NCI-H1092 (cell line): ENCODE measurements around the gene VDAC2.
"Not testable (repeated sequence)": the region's sequence is repeated elsewhere in the genome, so short reads cannot be mapped to it uniquely, and the experiment has no call there.

ENCODE experiments used
- DNase-seq: peaks from one replicate; lab custom pipeline; 2025; lab: John Stamatoyannopoulos, UW

VDAC2 gene

GRCh38 chr10:75199949-75200348 is 10.6 kb upstream of the VDAC2 start:
- DNase-seq: not testable (repeated sequence)

- no peak for DNase-seq
Observed at GRCh38 chr10:75201793-75202307, 8.7 kb upstream of the VDAC2 start.

GRCh38 chr10:75202321-75203045 is 8.1 kb upstream of the VDAC2 start:
- no peak for DNase-seq

GRCh38 chr10:75203046-75203620 is 7.5 kb upstream of the VDAC2 start:
- not testable (repeated sequence) for DNase-seq

- no peak for DNase-seq
Observed at GRCh38 chr10:75203724-75204123, 6.9 kb upstream of the VDAC2 start.

GRCh38 chr10:75205908-75206307 is 4.7 kb upstream of the VDAC2 start:
- DNase-seq: no peak

GRCh38 chr10:75206638-75207037 is 4.0 kb upstream of the VDAC2 start:
- not testable (repeated sequence) for DNase-seq

- no peak for DNase-seq
Observed at GRCh38 chr10:75207079-75207856, 3.3 kb upstream of the VDAC2 start.

- no peak for DNase-seq
Observed at GRCh38 chr10:75207857-75208144, 2.8 kb upstream of the VDAC2 start.

GRCh38 chr10:75208181-75208580 is 2.4 kb upstream of the VDAC2 start:
- DNase-seq: no peak

- no peak for DNase-seq
Observed at GRCh38 chr10:75209086-75209920, 1.3 kb upstream of the VDAC2 start.

- DNase-seq: peak; percentile 42
Observed at GRCh38 chr10:75209921-75210281, 695 bp upstream of the VDAC2 start.

- DNase-seq: no peak
Observed at GRCh38 chr10:75211007-75211691, 553 bp downstream of the VDAC2 start.

GRCh38 chr10:75212343-75212742 is 1.7 kb downstream of the VDAC2 start:
- DNase-seq: no peak

- DNase-seq: no peak
Observed at GRCh38 chr10:75220274-75220673, 9.7 kb downstream of the VDAC2 start.

GRCh38 chr10:75221492-75221891 is 10.9 kb downstream of the VDAC2 start:
- DNase-seq: not testable (repeated sequence)

GRCh38 chr10:75223507-75223906 is 12.9 kb downstream of the VDAC2 start:
- DNase-seq: no peak

- DNase-seq: no peak
Observed at GRCh38 chr10:75226095-75226494, 15.5 kb downstream of the VDAC2 start.

GRCh38 chr10:75226656-75227055 is 16.1 kb downstream of the VDAC2 start:
- no peak for DNase-seq

GRCh38 chr10:75228278-75228677 is 17.7 kb downstream of the VDAC2 start:
- DNase-seq: no peak

- DNase-seq: no peak
Observed at GRCh38 chr10:75228834-75229233, 18.2 kb downstream of the VDAC2 start.

GRCh38 chr10:75229971-75230370 is 19.4 kb downstream of the VDAC2 start:
- no peak for DNase-seq
